ENCODE results near the gene WDFY4. TPM values are rescaled to one million over a fixed set of nuclear protein-coding genes. Genes with fewer than 3 reads are reported as not detected.

WDFY4 gene
- total RNA-seq, 2 donors from 2014 or later, result 1.5 to 4.6 TPM

DNA sequence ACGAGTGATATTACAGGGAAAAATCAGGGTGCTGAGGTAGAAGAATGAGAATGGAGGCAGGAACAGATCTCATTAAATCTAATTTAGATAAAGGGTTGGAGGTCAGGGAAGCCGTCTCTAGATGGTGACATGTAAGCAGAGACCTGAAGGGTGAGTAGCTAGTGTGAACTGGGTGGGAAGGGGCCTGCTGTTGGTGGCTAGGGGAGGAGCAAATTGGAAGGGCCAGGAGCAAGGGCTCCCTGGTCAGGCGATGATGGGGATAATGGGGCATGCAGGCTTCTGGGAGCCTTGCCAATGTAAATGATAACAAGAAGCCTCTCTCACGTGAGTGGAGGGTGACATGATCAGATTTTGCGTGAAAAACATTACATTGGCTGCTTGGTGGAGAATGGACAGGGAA is 76.3 kb downstream of the WDFY4 start:
- intact Hi-C loops (cut with DNase I, micrococcal nuclease), result no loop called here
- DNase-seq (no peak), ATAC-seq (no peak)

DNA sequence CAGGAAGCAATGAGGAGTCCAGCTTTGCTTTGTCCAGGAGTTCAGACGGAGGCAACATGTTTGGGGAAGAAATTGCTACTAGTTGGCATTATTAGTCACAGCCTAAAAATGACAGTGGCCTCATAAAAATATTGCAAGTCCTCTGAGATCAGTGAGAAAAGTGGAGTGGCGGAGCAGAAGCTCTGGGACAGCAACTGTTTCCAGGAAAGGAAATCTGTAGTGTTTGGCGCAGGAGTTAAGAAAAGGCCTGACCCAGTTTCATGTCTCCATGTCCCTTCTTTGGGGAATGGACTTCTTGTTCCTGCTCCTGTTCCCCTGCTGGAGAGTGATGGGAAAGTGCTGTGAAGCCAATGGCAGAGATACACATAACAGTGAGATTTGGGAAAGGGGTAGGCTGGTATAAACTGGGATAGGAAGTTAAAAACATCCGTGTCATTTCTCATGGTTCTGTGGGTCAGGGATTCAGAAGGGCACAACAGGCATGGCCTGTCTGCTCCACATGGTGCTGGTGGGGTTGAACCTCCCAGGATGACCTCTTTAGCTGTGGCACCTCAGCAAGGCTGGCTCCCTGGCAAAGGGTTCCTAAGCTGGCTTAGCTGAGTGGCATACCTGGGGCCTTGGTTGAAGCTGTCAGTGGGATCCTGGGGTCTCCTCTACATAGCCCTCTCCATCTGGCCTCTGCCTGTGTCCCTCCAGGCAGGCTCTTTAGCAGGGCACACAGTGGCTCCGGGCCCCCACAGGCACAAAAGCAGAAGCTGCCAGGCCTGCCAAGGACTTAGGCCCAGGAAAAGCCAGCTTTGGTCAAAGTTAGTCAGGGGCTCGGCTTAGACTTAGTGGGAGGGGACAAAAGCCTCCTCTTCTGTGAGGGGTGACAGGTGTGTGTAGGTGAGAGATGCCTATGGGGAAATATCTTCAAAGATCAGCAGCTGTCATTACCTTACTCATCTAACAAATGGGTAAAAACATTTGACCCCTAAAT is 77.7 kb downstream of the WDFY4 start:
- DNase-seq, result no peak
- intact Hi-C loops (cut with DNase I, micrococcal nuclease), result no loop called here

DNA sequence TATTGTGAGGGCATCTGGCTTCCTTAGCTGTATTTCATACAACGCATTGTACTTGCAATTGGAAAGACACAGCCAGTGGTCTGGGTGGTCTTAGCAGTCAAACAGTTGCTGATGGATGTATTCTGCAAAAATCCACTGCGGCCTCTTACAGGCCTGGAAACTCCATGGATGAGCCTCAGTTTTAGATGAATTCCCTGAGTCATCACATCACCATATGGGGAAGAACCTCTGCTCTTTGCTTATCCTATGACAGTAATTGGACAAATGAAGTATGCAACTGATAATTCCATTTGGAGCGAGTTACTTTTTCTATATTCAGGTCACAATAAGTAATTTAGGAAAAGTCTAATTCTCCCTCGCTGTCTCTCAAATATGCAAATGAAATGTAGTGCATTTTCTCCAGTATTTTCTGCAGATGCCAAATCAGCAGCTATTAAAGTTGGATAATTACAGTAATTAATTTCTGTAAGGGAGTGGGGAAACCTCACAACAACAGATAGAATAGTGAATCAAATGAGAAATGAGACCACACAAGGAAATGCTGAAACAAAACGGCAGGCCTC is 78.8 kb downstream of the WDFY4 start:
- no peak for ATAC-seq
- intact Hi-C loops (cut with DNase I, micrococcal nuclease), result no loop called here
- DNase-seq, result no peak

More for the DNA sequence above, 77.7 kb downstream of the WDFY4 start:
- ATAC-seq, result no peak

DNA sequence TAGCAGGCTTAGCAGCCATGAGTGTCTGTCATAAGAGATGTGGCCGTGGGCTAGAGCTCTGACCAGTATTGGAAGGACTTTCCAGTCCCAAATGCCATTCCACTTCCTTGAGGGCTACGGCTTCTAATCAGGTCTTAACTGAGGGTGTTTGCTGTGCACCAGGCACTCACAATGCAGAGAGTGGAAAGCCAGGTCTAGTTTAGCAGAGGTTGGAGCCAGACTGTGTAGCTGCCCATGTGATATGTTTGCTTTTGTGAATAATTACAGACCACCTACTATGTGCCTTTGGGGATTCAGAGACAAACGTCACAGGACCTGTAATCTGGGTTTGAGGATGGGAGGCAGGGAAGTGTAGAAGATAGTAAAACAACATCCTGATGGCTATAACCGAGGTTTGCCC is 79.8 kb downstream of the WDFY4 start:
- intact Hi-C loops (cut with DNase I, micrococcal nuclease), result no loop called here
- DNase-seq (no peak), ATAC-seq (no peak)

DNA sequence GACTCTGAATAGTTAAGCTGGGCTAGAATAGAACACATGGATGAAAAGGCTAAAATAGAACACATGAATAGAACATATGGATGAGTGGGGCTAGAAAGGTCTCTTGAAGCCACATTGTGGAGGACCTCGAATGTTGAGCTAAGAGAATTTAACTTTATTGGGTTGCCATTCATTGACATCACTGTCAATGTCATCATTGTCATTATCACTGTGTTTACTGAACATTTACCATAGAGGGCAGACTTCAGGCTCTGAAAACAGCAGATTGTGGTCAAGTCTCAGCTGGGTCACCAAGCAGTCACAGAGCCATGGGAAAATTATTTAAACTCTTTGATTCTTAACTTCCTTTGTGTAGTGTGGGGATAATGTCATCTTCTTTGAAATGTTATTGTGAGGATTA is 80.4 kb downstream of the WDFY4 start:
- DNase-seq (no peak), ATAC-seq (no peak)
- intact Hi-C loops (cut with DNase I, micrococcal nuclease), result no loop called here

DNA sequence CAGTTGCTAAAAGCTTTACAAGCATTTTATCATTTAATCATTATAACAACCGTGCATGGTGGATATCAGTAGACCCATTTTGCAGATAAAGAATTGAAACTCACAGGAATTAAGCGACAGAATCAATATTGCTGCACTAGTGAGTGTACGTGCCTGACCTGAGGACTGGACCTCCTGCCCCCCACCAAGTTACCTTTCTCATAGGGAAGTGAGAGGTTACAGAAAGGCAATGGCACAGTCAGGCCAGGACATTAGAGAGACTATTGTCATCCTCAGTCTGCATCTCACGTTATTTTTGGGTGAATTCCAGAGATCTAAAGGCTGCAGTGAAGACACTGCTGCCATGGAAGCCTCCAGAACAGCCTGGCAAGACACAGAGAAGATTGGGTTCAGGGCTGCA is 80.9 kb downstream of the WDFY4 start:
- DNase-seq (no peak), ATAC-seq (no peak)
- intact Hi-C loops (cut with DNase I, micrococcal nuclease), result no loop called here

DNA sequence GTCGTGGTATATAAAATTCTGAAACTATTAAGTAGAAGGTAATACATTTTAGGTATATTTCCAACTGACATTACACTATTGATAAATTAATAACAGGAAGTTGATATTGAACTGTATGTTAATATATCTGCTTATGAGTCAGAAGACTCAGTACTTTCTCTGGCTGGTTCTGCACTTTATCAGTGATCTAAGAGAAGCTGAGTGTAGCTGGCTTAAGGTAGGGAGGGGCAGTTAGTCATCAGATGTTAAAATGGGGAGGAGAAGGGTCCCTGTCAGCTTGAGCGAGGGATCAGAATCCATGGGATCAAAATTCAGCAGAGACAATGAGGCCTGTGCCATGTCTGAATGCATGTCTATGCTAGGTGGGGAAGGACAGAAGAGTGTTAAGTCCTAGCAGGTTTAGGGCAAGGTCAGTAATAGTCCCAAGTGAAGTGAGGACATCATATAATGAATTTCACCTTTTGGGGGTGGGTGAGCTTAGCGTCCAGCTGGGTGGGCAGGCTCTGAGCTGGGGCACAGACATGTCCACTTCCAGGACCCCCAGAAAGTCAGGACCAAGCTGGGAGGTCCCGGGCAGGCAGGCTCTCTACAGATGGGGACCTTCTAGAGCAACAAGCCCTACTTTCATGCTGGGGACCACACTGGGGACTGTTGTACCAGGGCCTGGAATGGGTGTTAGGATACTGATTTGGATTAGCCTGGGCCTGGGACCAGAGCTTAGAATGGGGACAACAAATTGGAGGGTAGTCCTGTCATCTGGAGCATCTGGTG is 82.9 kb downstream of the WDFY4 start:
- ATAC-seq (no peak), DNase-seq (no peak)

DNA sequence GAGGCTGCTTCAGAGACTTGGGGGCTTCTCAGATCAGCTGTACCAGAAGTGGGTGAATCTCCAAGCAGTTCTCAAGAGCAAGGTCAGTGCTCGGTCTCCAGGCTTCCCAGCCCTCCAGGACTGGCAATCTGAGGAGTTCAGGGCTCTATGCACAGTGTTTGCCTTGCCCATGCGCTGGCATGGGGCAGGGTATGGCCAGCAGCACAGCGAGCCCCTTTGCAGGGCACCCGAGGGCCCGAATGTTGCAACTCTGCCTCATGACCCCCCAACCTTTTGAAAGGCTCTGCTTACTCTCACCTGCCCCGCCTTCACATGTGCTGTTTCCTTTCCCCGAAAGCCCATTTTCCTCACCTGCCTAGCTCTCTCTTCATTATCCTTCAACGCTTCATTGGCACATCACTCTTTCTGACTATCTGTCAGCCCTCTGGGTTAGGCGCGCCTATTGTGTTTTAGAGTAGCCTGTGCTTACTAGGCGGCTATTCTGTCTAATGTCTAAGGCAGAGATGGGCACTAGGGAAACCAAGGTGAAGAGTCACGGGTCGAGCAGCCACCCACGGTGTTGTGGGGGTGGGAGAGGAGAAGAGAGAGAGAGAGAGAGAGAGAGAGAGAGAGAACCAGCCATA is 83.6 kb downstream of the WDFY4 start:
- intact Hi-C loops (cut with DNase I, micrococcal nuclease), result no loop called here
- no peak for DNase-seq
- no peak for ATAC-seq

More for the DNA sequence above, 82.9 kb downstream of the WDFY4 start:
- intact Hi-C loops (cut with DNase I, micrococcal nuclease), result no loop called here

DNA sequence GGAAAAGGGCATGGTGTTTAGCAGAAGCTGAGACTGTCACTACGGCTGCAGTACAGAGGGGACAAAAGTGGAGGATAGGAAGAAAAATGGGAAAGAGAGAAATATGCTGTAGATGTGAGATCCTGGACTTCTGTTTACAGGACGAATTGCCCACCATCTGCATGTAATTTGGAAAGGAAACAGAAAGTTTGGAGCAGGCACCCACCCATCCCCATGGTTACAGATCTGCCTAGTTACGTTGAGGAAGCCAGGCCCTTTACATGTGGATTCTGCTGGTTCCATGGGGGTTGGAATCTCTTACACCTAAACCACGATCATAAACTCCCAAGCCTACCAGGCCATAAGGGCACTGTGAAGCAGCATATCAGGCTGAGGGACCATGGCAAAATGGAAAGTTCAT is 84.3 kb downstream of the WDFY4 start:
- intact Hi-C loops (cut with DNase I, micrococcal nuclease), result no loop called here
- no peak for ATAC-seq
- DNase-seq, result no peak

DNA sequence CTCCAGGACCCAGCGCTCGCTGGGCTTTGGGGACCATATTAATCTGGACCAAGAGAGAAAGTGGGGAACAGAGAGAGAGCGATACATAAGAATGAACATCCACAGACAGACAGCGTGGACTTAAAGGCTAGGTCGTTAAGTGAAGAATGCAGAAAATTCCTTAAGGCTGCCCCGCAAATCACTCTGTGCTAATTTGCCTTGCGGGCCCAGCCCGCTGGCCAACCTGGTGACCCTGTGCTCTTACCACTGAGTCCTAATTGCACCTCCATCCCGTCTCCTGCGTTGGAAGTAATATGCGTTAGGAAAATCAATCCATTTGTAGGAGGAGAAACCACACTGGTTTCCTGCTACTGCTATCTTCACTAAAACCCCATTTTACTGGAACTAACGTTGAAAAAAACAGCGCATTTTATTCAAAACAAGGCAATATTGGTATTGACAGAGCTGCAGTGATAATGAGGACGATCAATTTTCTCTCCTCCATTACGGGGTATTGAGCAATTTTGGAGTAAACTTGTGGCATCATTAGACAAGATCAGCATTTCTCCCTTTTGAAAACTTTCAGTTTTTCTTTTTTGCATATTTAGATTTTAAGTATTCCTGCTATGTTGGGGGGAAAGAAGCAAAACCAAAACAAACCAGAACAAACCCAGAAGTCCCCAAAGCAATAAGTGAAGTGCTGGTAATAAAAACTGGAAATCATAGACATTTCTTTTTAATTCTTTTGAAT is 85.2 kb downstream of the WDFY4 start:
- no peak for ATAC-seq

DNA sequence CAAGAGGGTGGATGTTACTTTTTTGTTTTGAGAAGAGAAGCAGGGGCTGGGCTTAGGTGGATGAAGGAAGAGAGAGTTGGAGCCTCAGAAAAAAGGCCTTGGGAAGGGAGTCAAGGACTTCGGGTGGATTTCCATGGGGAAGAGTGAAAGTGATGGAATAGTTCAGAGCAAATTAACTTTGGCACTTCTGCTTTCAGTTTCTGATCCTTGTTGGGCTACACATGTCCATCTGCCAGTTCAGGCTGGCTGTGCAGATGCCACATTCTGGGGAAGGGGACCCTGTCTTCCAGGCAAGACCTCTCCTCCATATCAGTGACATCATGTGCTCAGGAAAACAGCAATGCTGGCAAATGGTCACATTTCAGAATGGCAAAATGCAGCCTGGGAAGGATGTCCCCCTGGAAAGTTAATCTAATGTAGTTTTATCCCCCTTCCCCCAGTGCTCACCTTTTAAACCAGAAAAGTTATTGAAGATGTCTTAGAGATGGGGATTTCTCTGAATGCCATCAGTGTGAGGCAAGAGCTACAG is 86.0 kb downstream of the WDFY4 start:
- ATAC-seq (no peak), DNase-seq (no peak)
- intact Hi-C loops (cut with DNase I, micrococcal nuclease), result no loop called here

More for the DNA sequence above, 85.2 kb downstream of the WDFY4 start:
- no peak for DNase-seq
- intact Hi-C loops (cut with DNase I, micrococcal nuclease), result no loop called here

DNA sequence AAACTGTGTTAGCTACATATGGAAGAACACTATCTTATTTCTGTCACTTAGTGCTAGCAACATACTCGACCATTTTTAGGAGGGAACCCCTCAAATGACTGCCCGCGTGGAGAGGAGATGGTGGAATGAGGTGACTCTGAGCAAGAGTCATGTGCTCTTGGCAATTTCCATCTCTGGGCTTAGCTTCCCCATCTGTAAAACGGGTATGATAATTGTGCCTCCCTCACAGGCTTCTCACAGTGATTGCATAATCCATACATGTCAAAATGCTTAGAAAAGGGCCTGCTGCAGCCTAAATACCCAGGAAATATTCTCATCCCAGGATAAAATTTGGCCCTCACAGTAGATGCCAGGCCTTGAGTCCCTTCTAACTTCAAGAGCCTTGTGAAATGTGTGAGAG is 86.6 kb downstream of the WDFY4 start:
- no peak for ATAC-seq
- intact Hi-C loops (cut with DNase I, micrococcal nuclease), result no loop called here
- no peak for DNase-seq

DNA sequence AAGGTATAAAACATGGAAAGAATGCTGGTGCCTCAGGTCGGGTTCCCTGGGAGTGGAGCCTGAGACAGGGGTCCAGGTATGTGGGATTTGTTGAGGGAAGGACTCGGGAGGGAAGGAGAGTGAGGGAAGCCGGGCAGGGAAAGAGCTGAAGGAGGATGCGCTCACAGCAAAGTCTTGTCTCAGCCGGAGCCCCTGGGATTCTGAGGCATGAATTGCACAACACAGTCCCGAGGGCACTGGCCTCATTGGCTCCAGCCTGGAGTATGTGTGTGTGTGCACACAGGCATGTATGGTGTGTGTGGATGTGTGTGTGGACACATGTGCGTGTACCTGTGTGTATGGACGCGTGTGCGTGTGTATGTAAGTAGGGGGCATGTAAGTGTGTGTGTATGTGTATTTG is 87.4 kb downstream of the WDFY4 start:
- intact Hi-C loops (cut with DNase I, micrococcal nuclease), result no loop called here
- no peak for ATAC-seq
- DNase-seq, result no peak

DNA sequence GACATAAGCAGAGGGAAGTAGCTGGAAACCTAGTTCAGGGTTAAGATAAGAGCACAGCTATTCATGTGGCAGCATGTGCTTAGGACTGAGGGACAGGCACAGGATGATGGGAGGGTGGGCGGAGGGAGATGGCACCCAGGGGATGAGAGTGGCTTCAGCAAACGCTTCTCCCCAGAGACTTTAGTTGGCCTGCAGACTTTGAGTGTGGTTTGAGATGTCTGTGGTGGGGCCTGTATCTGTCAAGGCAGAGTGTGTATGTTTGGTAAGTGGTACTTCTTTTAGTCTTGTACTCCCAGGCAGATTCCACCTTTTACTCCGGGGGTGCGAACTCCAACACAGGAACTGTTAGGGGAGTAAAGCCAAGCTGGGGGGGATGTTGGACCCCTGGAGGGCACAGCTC is 88.9 kb downstream of the WDFY4 start:
- no peak for ATAC-seq
- intact Hi-C loops (cut with DNase I, micrococcal nuclease), result no loop called here
- no peak for DNase-seq

DNA sequence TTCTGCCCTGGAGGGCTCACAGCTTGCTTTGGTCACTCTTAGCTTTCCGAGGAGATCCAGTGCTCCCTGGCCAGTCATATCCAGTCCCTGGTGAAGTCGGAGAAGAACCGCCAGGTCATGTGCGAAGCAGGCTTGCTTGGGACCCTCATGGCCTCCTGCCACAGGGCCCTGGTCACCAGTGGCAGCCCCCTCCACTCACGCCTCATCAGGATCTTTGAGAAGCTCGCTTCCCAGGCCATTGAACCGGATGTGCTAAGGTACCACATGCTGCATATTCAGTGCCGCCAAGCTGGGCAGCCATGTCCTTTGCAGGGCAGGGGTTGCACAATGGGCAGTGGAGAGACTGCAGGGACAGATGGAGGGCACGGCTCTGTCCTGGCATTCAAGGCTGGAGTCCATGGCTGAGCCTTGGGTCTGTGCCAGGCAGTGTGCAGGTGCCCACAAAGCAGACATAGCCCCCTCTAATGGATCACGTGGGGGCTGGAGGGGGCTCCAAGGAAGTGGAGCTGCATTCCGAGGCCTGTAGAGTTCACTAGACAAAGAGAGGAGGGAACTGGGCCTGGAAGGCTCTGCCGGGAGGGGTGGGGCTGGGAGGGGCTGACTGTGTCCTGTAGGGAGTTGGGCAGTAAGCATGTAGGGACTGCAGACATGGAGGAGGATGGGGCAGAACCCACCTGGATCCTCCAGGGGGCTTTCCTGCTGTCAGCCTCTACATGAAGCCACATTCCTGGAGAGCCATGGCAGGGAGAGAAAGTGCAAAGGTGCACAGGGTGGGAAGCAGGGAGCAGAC is 89.9 kb downstream of the WDFY4 start:
- intact Hi-C loops (cut with DNase I, micrococcal nuclease), result no loop called here
- no peak for ATAC-seq

DNA sequence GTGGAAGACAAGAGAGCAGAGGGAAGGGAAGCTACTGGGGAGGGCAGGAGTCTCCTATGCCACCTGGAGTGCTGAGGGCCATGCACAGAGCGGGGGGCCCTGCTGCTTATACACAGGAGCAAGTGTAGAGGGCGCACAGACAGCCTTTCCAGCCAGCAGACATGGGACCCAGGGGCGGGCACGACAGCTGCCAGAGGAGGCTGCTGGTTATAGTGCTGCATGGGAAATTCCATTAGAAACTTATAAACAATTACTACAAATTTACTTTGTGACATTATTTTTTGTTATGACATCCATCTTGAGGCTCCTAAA is 90.5 kb downstream of the WDFY4 start:
- ATAC-seq (no peak), DNase-seq (no peak)
- intact Hi-C loops (cut with DNase I, micrococcal nuclease), result no loop called here

More for the DNA sequence above, 89.9 kb downstream of the WDFY4 start:
- no peak for DNase-seq

DNA sequence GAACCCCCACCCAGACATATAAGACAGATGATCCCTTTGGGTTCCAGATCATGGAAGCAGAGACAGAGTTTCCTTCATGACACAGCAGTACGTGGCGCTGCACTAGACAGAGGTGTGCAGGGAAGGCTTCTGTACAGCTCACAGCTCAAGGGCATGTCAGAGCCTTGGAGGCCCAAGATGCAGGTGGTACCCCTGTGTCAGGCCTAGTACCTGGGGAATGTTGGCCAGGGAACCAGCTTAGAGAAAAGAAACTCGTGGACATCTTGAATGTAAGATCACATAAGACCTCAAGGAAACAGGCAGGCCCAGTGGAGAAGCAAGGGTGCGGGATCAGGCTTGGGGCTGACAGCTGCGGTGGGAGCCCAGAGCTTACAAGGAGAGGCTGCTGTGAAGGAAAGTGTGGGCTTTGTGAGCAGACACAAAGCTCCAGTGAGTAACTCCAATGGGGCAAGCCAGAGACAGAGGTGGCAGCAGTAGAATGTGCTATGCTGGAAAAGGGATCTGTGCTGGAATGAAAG is 91.4 kb downstream of the WDFY4 start:
- no peak for ATAC-seq

DNA sequence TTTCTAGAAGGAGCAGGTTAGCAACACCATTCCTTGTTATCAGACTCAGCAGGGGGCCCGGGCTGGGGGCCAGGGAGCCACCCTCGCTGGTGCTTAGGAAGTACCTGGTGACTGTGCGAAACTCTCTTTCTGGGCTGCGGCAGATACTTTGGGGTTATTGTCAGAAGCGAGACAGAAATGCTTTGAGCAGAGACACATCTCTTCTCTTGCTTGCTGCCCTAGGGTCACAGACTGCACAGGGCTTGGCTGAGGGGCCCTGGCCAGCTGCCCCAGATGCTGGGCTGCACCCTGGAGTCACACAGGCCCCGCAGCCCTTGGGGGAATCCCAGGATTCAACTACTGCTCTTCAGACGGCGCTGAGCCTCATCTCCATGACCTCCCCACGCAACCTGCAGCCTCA is 91.9 kb downstream of the WDFY4 start:
- ATAC-seq, result no peak
- intact Hi-C loops (cut with DNase I, micrococcal nuclease), result no loop called here
- DNase-seq, result no peak

More for the DNA sequence above, 91.4 kb downstream of the WDFY4 start:
- intact Hi-C loops (cut with DNase I, micrococcal nuclease), result no loop called here
- DNase-seq, result no peak

Data from left colon (tissue), 2 donors.